Gastroesophageal sphincter (tissue), 4 donors: ENCODE data around the gene CLSTN1. TPM values are rescaled to one million over a fixed set of nuclear protein-coding genes. Genes with fewer than 3 reads are reported as not detected.

Source experiments
- ATAC-seq: fragments of 150-250 bp; one replicate; pipeline ENCODE4 v1.9.1; 2016; ENCODE audit warnings: mild to moderate bottlenecking, moderate library complexity
- H3K27ac ChIP-seq, 4 donors: fragments of 200-600 bp; sonication (generic) in 3 of 4; 1 replicate in 3 of 4; 2 replicates in 1 of 4; pipeline ENCODE4 v1.5.1; 2016 to 2019
- H3K27me3 ChIP-seq: fragments of 200-600 bp; sonication (generic); one replicate; pipeline ENCODE4 v1.5.1; 2019
- H3K36me3 ChIP-seq, 2 donors: fragments of 200-600 bp; sonication (generic); one replicate each; pipeline ENCODE4 v1.5.1; 2019; ENCODE audit warnings: control low read depth in 1 of 2
- H3K4me1 ChIP-seq, 3 donors: fragments of 200-600 bp; sonication (generic); 1 replicate in 2 of 3; 2 replicates in 1 of 3; pipeline ENCODE4 v1.5.1; 2016 to 2019; ENCODE audit warnings: control low read depth in 2 of 3
- H3K4me3 ChIP-seq, 2 donors: fragments of 200-600 bp; sonication (generic); one replicate each; pipeline ENCODE4 v1.5.1; 2019; ENCODE audit warnings: mild to moderate bottlenecking in 1 of 2, moderate library complexity in 1 of 2
- H3K9me3 ChIP-seq, 3 donors: fragments of 200-600 bp; sonication (generic); one replicate each; pipeline ENCODE4 v1.5.1; 2017 to 2019; ENCODE audit warnings: control low read depth in 2 of 3
- CTCF ChIP-seq, 4 experiments: fragments of 200-600 bp in 2 of 4; fragments of 450-650 bp in 2 of 4; sonication (generic) in 1 of 4; IDR thresholded peaks; one replicate each; pipeline ENCODE4 v1.5.1; 2017 to 2019; ENCODE audit warnings: antibody characterized with exemption in 4 of 4, mild to moderate bottlenecking in 2 of 4, moderate library complexity in 2 of 4
- EP300 ChIP-seq: sonication (generic); formaldehyde crosslinking; IDR thresholded peaks from one replicate; pipeline ENCODE4 v1.6.1; 2017; ENCODE audit warnings: antibody characterized with exemption, mild to moderate bottlenecking
- POLR2A ChIP-seq, 2 donors: fragments of 450-650 bp; IDR thresholded peaks; one replicate each; pipeline ENCODE4 v1.6.1; 2017; ENCODE audit warnings: antibody characterized with exemption in 2 of 2, mild to moderate bottlenecking in 2 of 2, moderate library complexity in 1 of 2
- POLR2AphosphoS5 ChIP-seq: sonication (generic); formaldehyde crosslinking; IDR thresholded peaks from one replicate; pipeline ENCODE4 v1.6.1; 2017; ENCODE audit warnings: antibody characterized with exemption
- WGBS, 2 donors: methylation state at CpG; one replicate each; pipeline ENCODE4 v1.1.5; 2018; ENCODE audit warnings: low coverage in 1 of 2; 5-methylcytosine and 5-hydroxymethylcytosine counted together
- total RNA-seq, 4 donors: library from RNA; depleted of rRNA; stranded (reverse); fragments of >200 nt; gene quantifications; one replicate each; pipeline ENCODE4 v1.1.0, GENCODE V29; 2016

CLSTN1 gene
- total RNA-seq, 4 donors from 2014 or later, result 45.1 to 95.4 (median 58.7) TPM

DNA sequence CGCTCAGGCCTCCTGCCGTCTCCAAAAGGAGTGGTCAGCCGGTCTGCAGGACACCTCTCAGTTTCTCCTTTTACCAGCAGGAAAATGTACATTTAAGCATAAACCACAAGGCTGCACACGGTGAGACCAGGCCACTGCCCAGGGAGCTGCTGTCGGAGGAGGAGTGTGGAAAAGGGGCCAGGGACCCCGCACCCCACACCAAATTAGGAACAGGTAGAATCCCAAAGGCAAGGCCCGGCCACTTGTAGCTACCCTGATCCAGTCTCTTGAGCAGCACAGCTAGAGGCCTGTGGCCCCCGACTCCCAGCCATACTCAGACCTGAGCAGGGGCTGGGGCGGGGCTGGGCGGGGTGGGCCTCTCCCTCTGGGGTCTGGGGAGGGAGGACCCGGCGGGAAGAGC is 94.2 kb downstream of the CLSTN1 start:
- H3K9me3 ChIP-seq, result no peaks in the 10 kb centered on the region
- TF ChIP-seq CTCF (IDR thresholded peaks at IDR 0.05) (no peak), EP300 (no peak), POLR2AphosphoS5 (no peak), POLR2A (IDR thresholded peaks at IDR 0.05) (no peak)
- ATAC-seq, result no peak
- peaks cover 0 to 97% of the 10 kb centered on the region in 2 donors for H3K36me3 ChIP-seq
- H3K27ac ChIP-seq, result no peak overlapping the region
- H3K4me3 ChIP-seq, result no peak overlapping the region
- 52 to 100% methylated on average over 1 to 2 of the region's 12 CpGs for WGBS, 2 donors
- H3K4me1 ChIP-seq, result no peaks in the 10 kb centered on the region
- H3K27me3 ChIP-seq, result no peaks in the 10 kb centered on the region

DNA sequence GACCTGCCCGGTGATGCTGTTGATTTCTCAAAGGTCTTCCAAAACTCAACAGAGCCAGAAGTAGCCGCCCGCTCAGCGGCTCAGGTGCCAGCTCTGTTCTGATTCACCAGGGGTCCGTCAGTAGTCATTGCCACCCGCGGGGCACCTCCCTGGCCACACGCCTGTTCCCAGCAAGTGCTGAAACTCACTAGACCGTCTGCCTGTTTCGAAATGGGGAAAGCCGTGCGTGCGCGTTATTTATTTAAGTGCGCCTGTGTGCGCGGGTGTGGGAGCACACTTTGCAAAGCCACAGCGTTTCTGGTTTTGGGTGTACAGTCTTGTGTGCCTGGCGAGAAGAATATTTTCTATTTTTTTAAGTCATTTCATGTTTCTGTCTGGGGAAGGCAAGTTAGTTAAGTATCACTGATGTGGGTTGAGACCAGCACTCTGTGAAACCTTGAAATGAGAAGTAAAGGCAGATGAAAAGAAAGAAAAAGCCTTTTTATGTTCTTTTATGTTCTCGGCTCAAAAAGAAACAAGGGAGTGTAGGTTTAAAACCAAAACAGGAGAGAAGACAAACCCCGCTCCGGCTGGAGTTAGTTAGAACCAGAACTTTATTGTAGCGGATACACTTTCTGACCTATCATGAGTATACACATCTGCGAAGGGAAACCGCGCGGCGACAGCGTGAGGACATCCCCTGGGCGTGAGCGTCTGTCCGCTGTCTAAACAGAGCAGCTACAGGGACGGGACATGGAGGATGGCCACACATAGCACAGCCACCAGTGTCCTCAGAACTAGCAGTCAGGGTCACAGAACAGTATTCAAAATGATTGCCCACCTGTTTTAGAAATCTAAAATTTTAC is 95.1 kb downstream of the CLSTN1 start:
- no peak overlapping the region for H3K27ac ChIP-seq
- peaks cover 0 to 97% of the 10 kb centered on the region in 2 donors for H3K36me3 ChIP-seq

DNA sequence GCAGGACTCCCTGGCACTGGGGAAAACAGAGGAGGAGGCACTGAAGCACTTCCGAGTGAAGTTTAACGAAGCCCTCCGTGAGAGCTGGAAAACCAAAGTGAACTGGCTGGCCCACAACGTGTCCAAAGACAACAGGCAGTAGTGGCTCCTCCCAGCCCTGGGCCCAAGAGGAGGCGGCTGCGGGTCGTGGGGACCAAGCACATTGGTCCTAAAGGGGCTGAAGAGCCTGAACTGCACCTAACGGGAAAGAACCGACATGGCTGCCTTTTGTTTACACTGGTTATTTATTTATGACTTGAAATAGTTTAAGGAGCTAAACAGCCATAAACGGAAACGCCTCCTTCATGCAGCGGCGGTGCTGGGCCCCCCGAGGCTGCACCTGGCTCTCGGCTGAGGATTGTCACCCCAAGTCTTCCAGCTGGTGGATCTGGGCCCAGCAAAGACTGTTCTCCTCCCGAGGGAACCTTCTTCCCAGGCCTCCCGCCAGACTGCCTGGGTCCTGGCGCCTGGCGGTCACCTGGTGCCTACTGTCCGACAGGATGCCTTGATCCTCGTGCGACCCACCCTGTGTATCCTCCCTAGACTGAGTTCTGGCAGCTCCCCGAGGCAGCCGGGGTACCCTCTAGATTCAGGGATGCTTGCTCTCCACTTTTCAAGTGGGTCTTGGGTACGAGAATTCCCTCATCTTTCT is 96.7 kb downstream of the CLSTN1 start:
- 59 to 68% methylated on average over 6 to 13 of the region's 25 CpGs for WGBS, 2 donors
- Histone ChIP-seq H3K4me3 (no peak overlapping the region), H3K4me1 (no peaks in the 10 kb centered on the region), H3K27me3 (no peaks in the 10 kb centered on the region), H3K27ac (no peak overlapping the region), H3K9me3 (peaks cover 0 to 12% (median 0%) of the 10 kb centered on the region in 3 donors), H3K36me3 (peaks cover 0 to 97% of the 10 kb centered on the region in 2 donors)
- ATAC-seq, result no peak
- no peak for TF ChIP-seq EP300
- TF ChIP-seq CTCF (IDR thresholded peaks at IDR 0.05), result no peak
- TF ChIP-seq POLR2A (IDR thresholded peaks at IDR 0.05), result no peak
- no peak for TF ChIP-seq POLR2AphosphoS5

More for the DNA sequence above, 95.1 kb downstream of the CLSTN1 start:
- Histone ChIP-seq H3K4me1 (no peaks in the 10 kb centered on the region), H3K4me3 (no peak overlapping the region), H3K27me3 (no peaks in the 10 kb centered on the region), H3K9me3 (peaks cover 0 to 2% (median 0%) of the 10 kb centered on the region in 3 donors)
- 88 to 100% methylated on average over 1 to 28 of the region's 33 CpGs for WGBS, 2 donors
- ATAC-seq, result no peak
- TF ChIP-seq POLR2AphosphoS5, result no peak
- TF ChIP-seq EP300, result no peak
- TF ChIP-seq CTCF (IDR thresholded peaks at IDR 0.05), result no peak
- no peak for TF ChIP-seq POLR2A (IDR thresholded peaks at IDR 0.05)

- no peaks in the 10 kb centered on the region for H3K27me3 ChIP-seq
- peaks cover 0 to 12% (median 0%) of the 10 kb centered on the region in 3 donors for H3K9me3 ChIP-seq
- ATAC-seq, result no peak
- H3K4me1 ChIP-seq, result no peaks in the 10 kb centered on the region
- H3K4me3 ChIP-seq, result no peak overlapping the region
- H3K27ac ChIP-seq, result no peak overlapping the region
- peaks cover 0 to 97% of the 10 kb centered on the region in 2 donors for H3K36me3 ChIP-seq
- WGBS, 2 donors, result 80 to 100% methylated on average over 1 to 2 of the region's 6 CpGs
- TF ChIP-seq POLR2A (IDR thresholded peaks at IDR 0.05), result no peak
- TF ChIP-seq CTCF (IDR thresholded peaks at IDR 0.05), result no peak
- no peak for TF ChIP-seq EP300
- no peak for TF ChIP-seq POLR2AphosphoS5
Measured at GRCh38 chr1:9726406-9726805, 97.4 kb downstream of the CLSTN1 start.
